ENCODE data around the gene IRF3.

The IRF3 gene

GRCh38 chr19:49677231-49677900, 11.7 kb upstream of the IRF3 start, which contains the start of gene PRMT1:
PRMT1 (plus strand) TSS chr19:49677271; CDS start chr19:49677281, 10 bp downstream.
- H3K27me3 ChIP-seq (replicated peaks), result no peaks in the 10 kb centered on the region
- peak within 1 kb of the TSS; percentile 97 for H3K4me3 ChIP-seq (ENCODE audit: low read depth, low read length)
- TF ChIP-seq, protein P1, sequence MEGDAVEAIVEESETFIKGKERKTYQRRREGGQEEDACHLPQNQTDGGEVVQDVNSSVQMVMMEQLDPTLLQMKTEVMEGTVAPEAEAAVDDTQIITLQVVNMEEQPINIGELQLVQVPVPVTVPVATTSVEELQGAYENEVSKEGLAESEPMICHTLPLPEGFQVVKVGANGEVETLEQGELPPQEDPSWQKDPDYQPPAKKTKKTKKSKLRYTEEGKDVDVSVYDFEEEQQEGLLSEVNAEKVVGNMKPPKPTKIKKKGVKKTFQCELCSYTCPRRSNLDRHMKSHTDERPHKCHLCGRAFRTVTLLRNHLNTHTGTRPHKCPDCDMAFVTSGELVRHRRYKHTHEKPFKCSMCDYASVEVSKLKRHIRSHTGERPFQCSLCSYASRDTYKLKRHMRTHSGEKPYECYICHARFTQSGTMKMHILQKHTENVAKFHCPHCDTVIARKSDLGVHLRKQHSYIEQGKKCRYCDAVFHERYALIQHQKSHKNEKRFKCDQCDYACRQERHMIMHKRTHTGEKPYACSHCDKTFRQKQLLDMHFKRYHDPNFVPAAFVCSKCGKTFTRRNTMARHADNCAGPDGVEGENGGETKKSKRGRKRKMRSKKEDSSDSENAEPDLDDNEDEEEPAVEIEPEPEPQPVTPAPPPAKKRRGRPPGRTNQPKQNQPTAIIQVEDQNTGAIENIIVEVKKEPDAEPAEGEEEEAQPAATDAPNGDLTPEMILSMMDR (IDR thresholded peaks at IDR 0.05; ENCODE audit: low read depth, low read length, missing control alignments), result no peak
- no peak for DNase-seq
- H3K27ac ChIP-seq, result peak within 1 kb of the TSS; percentile 98
- H3K36me3 ChIP-seq (replicated peaks), result peaks cover 13% of the 10 kb centered on the region
- in situ Hi-C loops (cut with HindIII; ENCODE audit: low pct_ligation_motif_present, low sequenced_read_pairs), result no loop called here

DNA sequence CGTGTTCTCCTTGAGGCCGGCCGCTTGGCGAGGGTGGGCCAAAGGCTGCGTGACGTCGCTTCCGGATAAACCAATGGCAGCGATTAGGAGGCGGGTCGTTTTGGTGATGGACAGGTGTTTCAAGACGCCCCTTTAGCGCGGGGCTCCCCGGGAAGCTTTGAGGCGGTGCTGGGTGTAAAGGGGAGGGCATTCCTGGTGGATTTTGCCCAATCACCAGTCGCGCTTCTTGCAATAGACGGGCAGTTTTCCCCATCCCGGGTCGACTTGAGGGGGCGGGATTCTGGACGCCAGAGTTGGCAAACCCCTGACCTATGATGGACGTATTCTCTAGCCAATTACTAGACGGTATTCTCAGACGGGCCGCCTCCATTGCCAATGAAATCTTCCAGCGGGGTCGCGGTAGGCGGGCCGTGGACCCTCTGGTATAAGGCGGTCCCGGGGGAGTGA, 11.2 kb upstream of the IRF3 start:
- H3K36me3 ChIP-seq (replicated peaks), result peaks cover 8% of the 10 kb centered on the region
- peak overlapping the region; percentile 97 for H3K4me3 ChIP-seq (ENCODE audit: low read depth, low read length)
- in situ Hi-C loops (cut with HindIII; ENCODE audit: low pct_ligation_motif_present, low sequenced_read_pairs), result no loop called here
- DNase-seq, result peak; percentile 100
- TF ChIP-seq, protein P1 (IDR thresholded peaks at IDR 0.05; ENCODE audit: low read depth, low read length, missing control alignments), result no peak
- no peaks in the 10 kb centered on the region for H3K27me3 ChIP-seq (replicated peaks)
- peak overlapping the region; percentile 98 for H3K27ac ChIP-seq

GRCh38 chr19:49676136-49676783, 10.6 kb upstream of the IRF3 start:
- in situ Hi-C loops (cut with HindIII; ENCODE audit: low pct_ligation_motif_present, low sequenced_read_pairs), result no loop called here
- Histone ChIP-seq H3K36me3 (replicated peaks) (peaks cover 4% of the 10 kb centered on the region), H3K27me3 (replicated peaks) (no peaks in the 10 kb centered on the region), H3K27ac (peak overlapping the region; percentile 98), H3K4me3 (ENCODE audit: low read depth, low read length) (peak overlapping the region; percentile 51)
- peak; percentile 85 for DNase-seq
- TF ChIP-seq, protein P1 (IDR thresholded peaks at IDR 0.05; ENCODE audit: low read depth, low read length, missing control alignments), result no peak

GRCh38 chr19:49672131-49672919, 6.7 kb upstream of the IRF3 start:
- H3K27me3 ChIP-seq (replicated peaks), result no peaks in the 10 kb centered on the region
- in situ Hi-C loops (cut with HindIII; ENCODE audit: low pct_ligation_motif_present, low sequenced_read_pairs), result no loop called here
- H3K36me3 ChIP-seq (replicated peaks), result no peaks in the 10 kb centered on the region
- H3K4me3 ChIP-seq (ENCODE audit: low read depth, low read length), result peak overlapping the region; percentile 32
- TF ChIP-seq, protein P1 (IDR thresholded peaks at IDR 0.05; ENCODE audit: low read depth, low read length, missing control alignments), result peak; percentile 98
- no peak overlapping the region for H3K27ac ChIP-seq
- DNase-seq, result peak; percentile 52

GRCh38 chr19:49669516-49669915, 3.9 kb upstream of the IRF3 start:
- TF ChIP-seq, protein P1 (IDR thresholded peaks at IDR 0.05; ENCODE audit: low read depth, low read length, missing control alignments), result no peak
- Histone ChIP-seq H3K27ac (no peak overlapping the region), H3K4me3 (ENCODE audit: low read depth, low read length) (no peak overlapping the region), H3K27me3 (replicated peaks) (no peaks in the 10 kb centered on the region), H3K36me3 (replicated peaks) (no peaks in the 10 kb centered on the region)
- in situ Hi-C loops (cut with HindIII; ENCODE audit: low pct_ligation_motif_present, low sequenced_read_pairs), result no loop called here
- no peak for DNase-seq
